Measurements from ENCODE around the gene MYBPH. TPM values are rescaled to one million over a fixed set of nuclear protein-coding genes. Genes with fewer than 3 reads are reported as not detected.

Gene MYBPH
- total and polyA plus RNA-seq, 2 donors (not counting 3 experiments of a cell fraction or from before 2014, with no cell fraction given), result not detected

- no TSS peak for BruUV-seq (replicated peaks)
- Histone ChIP-seq H2AFZ (ENCODE audit: low read depth, low read length) (no peak overlapping the region), H3K9me3 (replicated peaks; ENCODE audit: control insufficient read depth, insufficient read depth, low read length) (no peaks in the 10 kb centered on the region), H3K9ac (replicated peaks; ENCODE audit: extremely low read depth, insufficient read depth, low read length) (no peak overlapping the region), H3K27me3 (ENCODE audit: control insufficient read depth in 2 of 2, insufficient read depth in 2 of 2, low read length in 2 of 2) (peaks cover 4 to 6% of the 10 kb centered on the region in 2 experiments), H3K36me3 (ENCODE audit: control insufficient read depth in 2 of 2, extremely low read depth in 1 of 2, insufficient read depth in 2 of 2, low read length in 2 of 2) (no peaks in the 10 kb centered on the region), H4K20me1 (replicated peaks; ENCODE audit: control insufficient read depth, extremely low read depth, insufficient read depth, low read length) (no peaks in the 10 kb centered on the region), H3K4me3 (replicated peaks in 1 of 3; ENCODE audit: insufficient read depth in 1 of 3, low read depth in 1 of 3, low read length in 3 of 3) (no peak overlapping the region), H3K27ac (ENCODE audit: insufficient read depth, low read depth, low read length) (no peak overlapping the region), H3K4me2 (ENCODE audit: insufficient read depth, low read length) (no peak overlapping the region), H3K4me1 (ENCODE audit: control insufficient read depth, extremely low read depth, insufficient read depth, low read length) (no peaks in the 10 kb centered on the region), H3K79me2 (ENCODE audit: control insufficient read depth, insufficient read depth, low read length) (no peaks in the 10 kb centered on the region), H3K9me1 (replicated peaks; ENCODE audit: control insufficient read depth, extremely low read depth, insufficient read depth, low read length) (no peaks in the 10 kb centered on the region)
- DNase-seq (ENCODE audit: low read depth, low spot score), result no peak
- ChIA-PET CTCF (interaction anchor here (2.0 kb wide), 1 partner anchor 9 kb away, joined by 18 read pairs; no protein-coding TSS in a partner anchor), POLR2A (no interaction called here)
- TF ChIP-seq GATA2 (IDR thresholded peaks at IDR 0.05; ENCODE audit: insufficient read depth, insufficient read length, low read depth, low read length) (no peak), CTCF (IDR thresholded peaks at IDR 0.05; ENCODE audit: extremely low read depth in 1 of 2, insufficient read depth in 1 of 2, low read depth in 1 of 2, low read length in 2 of 2) (no peak), JUN (IDR thresholded peaks at IDR 0.05; ENCODE audit: borderline replicate concordance, insufficient read depth, insufficient read length, low read depth) (no peak), EZH2 (IDR thresholded peaks at IDR 0.05; ENCODE audit: borderline replicate concordance, low read depth, low read length, severe bottlenecking) (no peak), MAX (IDR thresholded peaks at IDR 0.05; ENCODE audit: insufficient read depth, insufficient read length) (no peak), POLR2A (IDR thresholded peaks at IDR 0.05; ENCODE audit: low read depth, low read length) (no peak), MYC (IDR thresholded peaks at IDR 0.05; ENCODE audit: low read depth, low read length) (no peak), FOS (IDR thresholded peaks at IDR 0.05; ENCODE audit: borderline replicate concordance, insufficient read depth, low read length) (no peak), POLR2AphosphoS5 (IDR thresholded peaks at IDR 0.05; ENCODE audit: insufficient read depth, low read depth, low read length) (no peak)
- intact Hi-C loops (cut with micrococcal nuclease), result no loop called here
- dilution Hi-C loops (cut with MboI; ENCODE audit: extremely low pct_ligation_motif_present, low sequenced_read_pairs), result no loop called here
- no peak for FAIRE-seq
These were observed 49.4 kb upstream of the MYBPH start for GRCh38 chr1:203225071-203225470.

All from endothelial cell of umbilical vein (primary cell).